ENCODE data around the gene MED7. TPM values are rescaled to one million over a fixed set of nuclear protein-coding genes. Genes with fewer than 3 reads are reported as not detected.

The MED7 gene
- total and polyA plus RNA-seq, 11 donors: 6.9 to 11.0 (median 9.6) TPM

- ATAC-seq (no peak), DNase-seq (no peak)
- H3K27me3 ChIP-seq: no peaks in the 10 kb centered on the region
- H3K36me3 ChIP-seq: peaks cover 0 to 17% (median 0%) of the 10 kb centered on the region in 9 donors
- intact Hi-C loops (cut with DNase I): no loop called here
- 44 to 60% (median 53%) methylated on average over 3 of the region's 3 CpGs for WGBS, 4 donors
- H3K4me3 ChIP-seq: peak overlapping the region in 5 of 12 donors; percentile 25 to 61 (median 40)
- TF ChIP-seq POLR2A (IDR thresholded peaks at IDR 0.05) (no peak), CTCF (IDR thresholded peaks at IDR 0.05) (no peak)
- peaks cover 0 to 32% (median 0%) of the 10 kb centered on the region in 12 donors for H3K4me1 ChIP-seq
- no peaks in the 10 kb centered on the region for H3K9me3 ChIP-seq
- peak overlapping the region in 4 of 12 donors; percentile 3 to 87 (median 25) for H3K27ac ChIP-seq
Measured at GRCh38 chr5:157107508-157107907, 35.2 kb downstream of the MED7 start.

DNA sequence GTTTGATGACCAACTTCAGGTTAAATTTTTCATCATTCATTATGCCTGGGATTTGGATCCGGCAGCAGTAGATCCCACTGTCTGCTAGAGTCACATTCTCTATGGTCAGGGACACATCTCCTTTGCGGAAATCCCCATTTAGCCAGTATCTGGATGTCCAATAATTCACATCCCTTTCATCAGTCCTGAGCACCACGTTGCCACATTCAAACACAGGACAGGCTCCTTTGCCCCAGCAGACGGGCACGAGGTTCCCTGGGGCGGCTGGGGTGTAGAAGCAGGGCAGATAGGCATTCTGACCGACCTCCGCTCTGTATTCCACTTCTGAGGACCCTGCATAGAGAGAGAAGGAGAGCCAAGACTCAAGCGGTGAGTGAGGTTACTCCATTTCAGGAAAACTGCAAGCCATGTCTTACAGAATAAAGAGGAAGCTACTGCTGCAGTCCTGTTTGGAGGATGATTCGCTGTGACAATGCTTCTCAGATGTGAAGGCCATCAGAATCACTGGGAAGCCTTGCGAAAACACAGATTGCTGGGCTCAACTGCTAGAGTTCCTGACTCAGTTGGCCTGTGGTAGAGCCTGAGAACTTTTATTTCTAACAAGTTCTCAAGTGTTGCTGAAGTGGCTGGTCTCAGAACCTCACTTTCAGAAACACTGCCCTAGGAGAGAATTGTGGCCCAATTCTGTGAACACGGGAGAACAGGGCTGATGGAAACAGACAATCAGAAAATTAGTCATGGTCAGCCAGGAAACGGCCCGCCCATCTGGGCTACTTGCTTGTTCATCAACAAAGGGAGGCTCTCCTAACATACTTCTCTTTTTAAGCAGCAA, 35.8 kb downstream of the MED7 start:
- Histone ChIP-seq H3K4me3 (peak overlapping the region in 4 of 12 donors; percentile 19 to 61 (median 32)), H3K4me1 (peaks cover 0 to 31% (median 0%) of the 10 kb centered on the region in 12 donors), H3K36me3 (peaks cover 0 to 17% (median 0%) of the 10 kb centered on the region in 9 donors), H3K27me3 (no peaks in the 10 kb centered on the region), H3K9me3 (no peaks in the 10 kb centered on the region), H3K27ac (peak overlapping the region in 4 of 12 donors; percentile 3 to 87 (median 20))
- ATAC-seq (peak in 3 of 4 donors; percentile 53 to 68 (median 61)), DNase-seq (peak in 4 of 5 donors; percentile 32 to 79 (median 46))
- intact Hi-C loops (cut with DNase I): no loop called here
- TF ChIP-seq POLR2A (IDR thresholded peaks at IDR 0.05): no peak
- no peak for TF ChIP-seq CTCF (IDR thresholded peaks at IDR 0.05)
- WGBS, 4 donors: 80 to 87% (median 82%) methylated on average over 14 of the region's 14 CpGs

DNA sequence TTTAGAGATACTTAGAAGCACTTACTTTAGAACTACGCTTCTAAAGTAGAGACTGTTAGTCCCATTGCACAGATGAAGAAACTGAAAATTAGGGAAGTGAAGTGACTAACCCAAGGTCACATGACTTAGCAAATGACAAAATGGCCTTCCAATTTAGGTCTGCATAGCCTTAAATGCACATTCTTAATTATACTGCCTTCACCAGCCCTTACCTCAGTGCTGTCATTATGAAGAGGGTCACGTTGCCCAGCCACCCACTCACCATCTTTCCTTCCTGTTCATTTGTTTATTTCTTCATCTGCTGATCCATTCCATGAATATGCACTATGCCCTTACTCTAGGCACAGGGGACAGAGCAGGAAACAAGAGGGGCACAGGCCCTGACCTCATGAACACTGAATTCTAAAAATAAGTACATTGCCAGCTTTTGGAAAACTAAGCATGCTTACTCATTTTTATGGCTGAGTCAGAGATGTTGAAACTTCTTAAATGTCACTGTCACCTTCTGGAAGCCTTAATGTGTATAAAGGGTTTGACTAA, 42.5 kb downstream of the MED7 start:
- ATAC-seq (peak in 2 of 4 donors; percentile 55 to 66), DNase-seq (no peak)
- TF ChIP-seq POLR2A (IDR thresholded peaks at IDR 0.05): no peak
- no peak overlapping the region for H3K4me3 ChIP-seq
- H3K27ac ChIP-seq: no peak overlapping the region
- peaks cover 0 to 25% (median 0%) of the 10 kb centered on the region in 9 donors for H3K36me3 ChIP-seq
- intact Hi-C loops (cut with DNase I): no loop called here
- no peaks in the 10 kb centered on the region for H3K9me3 ChIP-seq
- H3K4me1 ChIP-seq: peaks cover 0 to 17% (median 0%) of the 10 kb centered on the region in 12 donors
- H3K27me3 ChIP-seq: no peaks in the 10 kb centered on the region
- WGBS, 4 donors: 63 to 77% (median 64%) methylated on average over 2 of the region's 2 CpGs

DNA sequence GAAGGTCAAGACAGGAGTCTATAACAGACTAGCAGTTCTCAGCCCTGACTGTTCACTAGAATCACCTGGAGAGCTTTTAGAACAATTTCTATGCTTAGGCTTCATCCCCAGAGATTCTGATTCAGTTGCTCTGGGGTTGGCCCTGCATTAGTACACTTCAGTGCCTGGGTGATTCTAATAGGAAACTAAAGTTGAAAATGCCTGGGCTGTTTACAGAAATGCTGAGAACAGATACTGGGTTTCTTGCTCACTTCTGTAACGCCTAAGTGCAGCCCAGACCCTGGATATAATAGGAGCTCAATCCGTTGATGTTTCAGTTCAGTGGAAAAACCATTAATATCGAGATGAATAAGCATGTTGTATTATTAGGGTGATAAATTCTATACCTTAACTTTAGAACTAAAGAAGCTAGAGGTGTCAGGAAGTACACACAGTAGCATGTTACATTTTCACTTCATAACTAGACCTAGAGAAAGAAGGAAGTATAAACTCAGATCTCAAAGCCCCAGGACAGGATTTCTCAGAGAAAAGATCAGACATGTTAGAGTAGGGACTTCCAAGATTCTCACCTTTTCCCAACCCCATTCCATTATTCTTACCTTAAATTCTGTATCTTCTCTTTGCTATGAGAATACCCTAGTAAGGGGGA, 54.2 kb downstream of the MED7 start:
- Histone ChIP-seq H3K4me1 (no peaks in the 10 kb centered on the region), H3K9me3 (no peaks in the 10 kb centered on the region), H3K27ac (no peak overlapping the region), H3K36me3 (peaks cover 0 to 53% (median 0%) of the 10 kb centered on the region in 9 donors), H3K27me3 (no peaks in the 10 kb centered on the region), H3K4me3 (no peak overlapping the region)
- WGBS, 4 donors: 78 to 91% (median 83%) methylated on average over 3 of the region's 3 CpGs
- intact Hi-C loops (cut with DNase I): no loop called here
- DNase-seq (no peak), ATAC-seq (no peak)
- no peak for TF ChIP-seq POLR2A (IDR thresholded peaks at IDR 0.05)
- TF ChIP-seq CTCF (IDR thresholded peaks at IDR 0.05): no peak

Other genes with a start within 250 kb of the MED7 start
- gene TIMD4, start 179.6 kb downstream of the MED7 start, total RNA-seq: 10 to 100 TPM in 1 of 9 donors, under 1 TPM in 2, not detected in 6; 0.42 to 14.8 (median 0.45) TPM
- not detected for gene TIMD4, start 179.6 kb downstream of the MED7 start, polyA plus RNA-seq
- under 1 TPM in 2 of 9 donors, not detected in 7; 0.18 to 0.56 TPM for gene HAVCR1, start 83.7 kb downstream of the MED7 start, total RNA-seq
- not detected for gene HAVCR1, start 83.7 kb downstream of the MED7 start, polyA plus RNA-seq
- 10 to 100 TPM in 2 of 9 donors, 1 to 10 TPM in 7; 1.0 to 39.2 (median 1.9) TPM for gene HAVCR2, start 33.8 kb downstream of the MED7 start, total RNA-seq
- 1 to 10 TPM in 1 of 2 donors, under 1 TPM in 1; 0.80 to 1.9 TPM for gene HAVCR2, start 33.8 kb downstream of the MED7 start, polyA plus RNA-seq
- not detected for gene GARIN3, start 23.4 kb upstream of the MED7 start, total RNA-seq
- gene GARIN3, start 23.4 kb upstream of the MED7 start, polyA plus RNA-seq: not detected
- 1 to 10 TPM in 2 of 9 donors, under 1 TPM in 7; 0.09 to 7.3 (median 0.44) TPM for gene ITK, start 38.0 kb upstream of the MED7 start, total RNA-seq
- gene ITK, start 38.0 kb upstream of the MED7 start, polyA plus RNA-seq: under 1 TPM; 0.25 to 0.42 TPM
- 10 to 100 TPM; 27.3 to 62.7 (median 39.1) TPM for gene CYFIP2, start 123.3 kb upstream of the MED7 start, total RNA-seq
- gene CYFIP2, start 123.3 kb upstream of the MED7 start, polyA plus RNA-seq: 10 to 100 TPM; 23.2 TPM

All from heart left ventricle (tissue), 16 donors.